KOPT-K1 (cell line): ENCODE results near the gene WRNIP1.

Experiments used
- H3K27ac ChIP-seq: fragments of 200-600 bp; sonication (generic); 2 replicates; pipeline ENCODE4 v1.5.1; 2016; ENCODE audit warnings: antibody characterized with exemption, mild to moderate bottlenecking, low read depth, low read length; ENCODE audit not compliant: poor library complexity, severe bottlenecking
- H3K36me3 ChIP-seq: fragments of 200-600 bp; sonication (generic); 2 replicates; pipeline ENCODE4 v1.5.1; 2017; ENCODE audit warnings: antibody characterized with exemption, mild to moderate bottlenecking, low read length, moderate library complexity; ENCODE audit not compliant: insufficient read depth
- H3K9me3 ChIP-seq: fragments of 200-600 bp; sonication (generic); 2 replicates; pipeline ENCODE4 v1.5.1; 2017; ENCODE audit warnings: antibody characterized with exemption, low read length, mild to moderate bottlenecking; ENCODE audit not compliant: insufficient read depth, poor library complexity, severe bottlenecking

WRNIP1 gene

GRCh38 chr6:2764610-2765165, 505 bp upstream of the WRNIP1 start:
- Histone ChIP-seq H3K9me3 (peaks cover 4% of the 10 kb centered on the region), H3K36me3 (peaks cover 23% of the 10 kb centered on the region), H3K27ac (peak overlapping the region; percentile 77)

- Histone ChIP-seq H3K27ac (peak overlapping the region; percentile 88), H3K36me3 (peaks cover 37% of the 10 kb centered on the region), H3K9me3 (no peaks in the 10 kb centered on the region)
These were observed 938 bp downstream of the WRNIP1 start for GRCh38 chr6:2765896-2766766.

- Histone ChIP-seq H3K36me3 (peaks cover 46% of the 10 kb centered on the region), H3K27ac (peak overlapping the region; percentile 88), H3K9me3 (no peaks in the 10 kb centered on the region)
These were observed 1.8 kb downstream of the WRNIP1 start for GRCh38 chr6:2766767-2767656.

GRCh38 chr6:2767657-2768524, 2.7 kb downstream of the WRNIP1 start:
- no peaks in the 10 kb centered on the region for H3K9me3 ChIP-seq
- H3K36me3 ChIP-seq: peaks cover 55% of the 10 kb centered on the region
- peak overlapping the region; percentile 19 for H3K27ac ChIP-seq

- no peak overlapping the region for H3K27ac ChIP-seq
- H3K36me3 ChIP-seq: peaks cover 63% of the 10 kb centered on the region
- no peaks in the 10 kb centered on the region for H3K9me3 ChIP-seq
These were observed 3.5 kb downstream of the WRNIP1 start for GRCh38 chr6:2768696-2769095.

GRCh38 chr6:2770171-2770570, 5.0 kb downstream of the WRNIP1 start:
- Histone ChIP-seq H3K27ac (no peak overlapping the region), H3K36me3 (peaks cover 78% of the 10 kb centered on the region)

GRCh38 chr6:2771079-2771478, 5.9 kb downstream of the WRNIP1 start:
- Histone ChIP-seq H3K36me3 (peaks cover 85% of the 10 kb centered on the region), H3K27ac (no peak overlapping the region), H3K9me3 (no peaks in the 10 kb centered on the region)

More at GRCh38 chr6:2770171-2770570, 5.0 kb downstream of the WRNIP1 start:
- no peaks in the 10 kb centered on the region for H3K9me3 ChIP-seq

GRCh38 chr6:2772840-2773239, 7.6 kb downstream of the WRNIP1 start:
- H3K27ac ChIP-seq: no peak overlapping the region
- H3K36me3 ChIP-seq: peaks cover 96% of the 10 kb centered on the region
- no peaks in the 10 kb centered on the region for H3K9me3 ChIP-seq

GRCh38 chr6:2773449-2773848, 8.3 kb downstream of the WRNIP1 start:
- Histone ChIP-seq H3K27ac (no peak overlapping the region), H3K36me3 (peaks cover 96% of the 10 kb centered on the region), H3K9me3 (no peaks in the 10 kb centered on the region)

- H3K27ac ChIP-seq: no peak overlapping the region
- no peaks in the 10 kb centered on the region for H3K9me3 ChIP-seq
- H3K36me3 ChIP-seq: peaks cover 98% of the 10 kb centered on the region
These were observed 9.8 kb downstream of the WRNIP1 start for GRCh38 chr6:2775003-2775402.

GRCh38 chr6:2777249-2777648, 12.1 kb downstream of the WRNIP1 start:
- Histone ChIP-seq H3K27ac (no peak overlapping the region), H3K36me3 (peaks cover 98% of the 10 kb centered on the region), H3K9me3 (no peaks in the 10 kb centered on the region)

GRCh38 chr6:2780102-2780737, 15.0 kb downstream of the WRNIP1 start:
- Histone ChIP-seq H3K9me3 (no peaks in the 10 kb centered on the region), H3K36me3 (peaks cover 98% of the 10 kb centered on the region), H3K27ac (no peak overlapping the region)

GRCh38 chr6:2781685-2782355, 16.6 kb downstream of the WRNIP1 start:
- H3K27ac ChIP-seq: no peak overlapping the region
- peaks cover 100% of the 10 kb centered on the region for H3K36me3 ChIP-seq
- H3K9me3 ChIP-seq: no peaks in the 10 kb centered on the region

GRCh38 chr6:2782356-2782708, 17.1 kb downstream of the WRNIP1 start:
- Histone ChIP-seq H3K27ac (no peak overlapping the region), H3K9me3 (no peaks in the 10 kb centered on the region), H3K36me3 (peaks cover 100% of the 10 kb centered on the region)
